Naive thymus-derived CD8-positive, alpha-beta T cell (primary cell): Measurements from ENCODE around the gene DMP1. TPM values are rescaled to one million over a fixed set of nuclear protein-coding genes. Genes with fewer than 3 reads are reported as not detected.
"Not testable (repeated sequence)": the region's sequence is repeated elsewhere in the genome, so short reads cannot be mapped to it uniquely, and the experiment has no call there.

Experiments used
- ATAC-seq, 2 donors: fragments of 150-1000 bp; cut with Tn5 transposase in 1 of 2; sonication (Bioruptor Pico), chemical (Tn5 transposase) in 1 of 2; 1 replicate in 1 of 2; 2 replicates in 1 of 2; pipeline ENCODE4 v1.10.0; 2021; ENCODE audit warnings: mild to moderate bottlenecking in 2 of 2, moderate library complexity in 2 of 2
- POLR2A ChIA-PET: fragments of 350-600 bp; sonication (Branson Sonifier 250); formaldehyde crosslinking; loops from one replicate; lab custom pipeline; 2021; ENCODE audit warnings: antibody characterized with exemption; lab: Charles Lee
- DNase-seq, 10 donors: peaks; one replicate each; pipeline versions ENCODE4 v3.0.0 to v3.0.0-alpha.2; 2020 to 2022
- H3K27ac Mint-ChIP-seq, 10 donors: one replicate each; pipeline ENCODE4 v1.8.0; 2020 to 2022; ENCODE audit warnings: mild to moderate bottlenecking in 10 of 10, mixed read lengths in 10 of 10, moderate library complexity in 4 of 10, inconsistent platforms in 1 of 10
- H3K27me3 Mint-ChIP-seq, 5 donors: one replicate each; pipeline ENCODE4 v1.8.0; 2021 to 2022; ENCODE audit warnings: mixed read lengths in 5 of 5
- H3K36me3 Mint-ChIP-seq, 3 donors: one replicate each; pipeline ENCODE4 v1.8.0; 2020 to 2022; ENCODE audit warnings: mixed read lengths in 3 of 3, mild to moderate bottlenecking in 2 of 3, inconsistent platforms in 1 of 3
- H3K4me1 Mint-ChIP-seq, 4 donors: one replicate each; pipeline ENCODE4 v1.8.0; 2021 to 2022; ENCODE audit warnings: mixed read lengths in 4 of 4
- H3K4me3 Mint-ChIP-seq, 10 donors: one replicate each; pipeline ENCODE4 v1.8.0; 2020 to 2022; ENCODE audit warnings: mild to moderate bottlenecking in 10 of 10, mixed read lengths in 10 of 10, moderate library complexity in 6 of 10, inconsistent platforms in 1 of 10
- H3K9me3 Mint-ChIP-seq, 9 donors: one replicate each; pipeline ENCODE4 v1.8.0; 2020 to 2022; ENCODE audit warnings: mixed read lengths in 9 of 9, mild to moderate bottlenecking in 3 of 9, inconsistent platforms in 1 of 9, moderate library complexity in 1 of 9
- polyA plus RNA-seq, 3 donors: library from polyadenylated mRNA; unstranded; fragments of 300-500 nt; fragmentation: Illumina TruSeq; gene quantifications; one replicate each; pipeline ENCODE4 v1.2.3, GENCODE V29; 2021
- total RNA-seq, 8 experiments: library from RNA in 2 of 8; stranded (reverse) in 2 of 8; gene quantifications; one replicate each; pipeline ENCODE4 v1.2.3 and lab custom pipeline; 2021 to 2026

The DMP1 gene
- total and polyA plus RNA-seq, 5 experiments from 2014 or later, result not detected

DNA sequence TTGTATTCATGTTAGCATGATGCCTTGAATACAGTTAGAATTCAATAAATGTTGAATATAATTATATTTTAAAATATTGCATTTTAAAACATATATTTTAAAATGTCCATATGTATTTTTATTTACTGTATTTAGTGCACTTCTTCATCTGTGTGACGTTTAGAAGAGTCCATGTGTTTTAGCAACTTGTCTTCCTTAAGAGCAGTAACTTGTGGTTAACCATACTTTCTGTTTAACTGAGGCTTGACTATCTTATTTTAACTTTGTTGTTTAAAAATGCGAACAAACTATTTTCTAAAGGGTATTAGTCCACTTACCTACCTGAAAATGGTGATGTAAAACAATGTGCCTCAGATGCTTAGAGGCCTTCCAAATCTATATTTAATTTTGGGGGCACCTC, 858 bp downstream of the DMP1 start:
- no peak overlapping the region for H3K27ac Mint-ChIP-seq
- ATAC-seq, result no peak
- H3K4me3 Mint-ChIP-seq, result no peak overlapping the region

DNA sequence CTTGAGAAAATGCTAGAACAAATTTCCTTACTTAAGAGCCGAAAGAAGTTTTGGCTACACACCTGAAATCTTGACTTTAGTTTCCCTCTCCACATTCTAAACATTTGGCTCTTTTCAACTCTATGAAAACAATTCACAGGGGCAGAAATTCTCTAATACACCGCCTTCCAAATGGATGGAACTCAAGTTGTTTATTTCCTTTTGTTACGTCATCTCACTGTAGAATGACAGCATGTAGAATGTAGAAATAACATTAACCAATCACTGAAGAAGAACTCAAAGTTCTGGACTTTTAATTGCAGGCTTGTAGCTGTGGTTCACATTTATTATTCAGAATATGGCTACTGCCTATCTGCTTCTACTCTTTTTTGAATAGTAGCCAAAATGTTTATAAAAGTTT, 1.9 kb downstream of the DMP1 start:
- POLR2A ChIA-PET, result no interaction called here
- H3K27ac Mint-ChIP-seq, result no peak overlapping the region
- no peaks in the 10 kb centered on the region for H3K4me1 Mint-ChIP-seq
- no peak overlapping the region for H3K4me3 Mint-ChIP-seq
- no peaks in the 10 kb centered on the region for H3K36me3 Mint-ChIP-seq
- DNase-seq (no peak), ATAC-seq (no peak)
- H3K27me3 Mint-ChIP-seq, result peaks cover 0 to 12% (median 0%) of the 10 kb centered on the region in 5 donors
- no peaks in the 10 kb centered on the region for H3K9me3 Mint-ChIP-seq

More for the DNA sequence above, 858 bp downstream of the DMP1 start:
- POLR2A ChIA-PET, result no interaction called here
- no peaks in the 10 kb centered on the region for H3K36me3 Mint-ChIP-seq
- H3K27me3 Mint-ChIP-seq, result peaks cover 0 to 12% (median 0%) of the 10 kb centered on the region in 5 donors
- H3K9me3 Mint-ChIP-seq, result no peaks in the 10 kb centered on the region
- DNase-seq, result no peak
- H3K4me1 Mint-ChIP-seq, result no peaks in the 10 kb centered on the region

- no peak overlapping the region for H3K4me3 Mint-ChIP-seq
- DNase-seq, result no peak
Observed at GRCh38 chr4:87654487-87655044, 4.5 kb downstream of the DMP1 start.

GRCh38 chr4:87657525-87657924, 7.4 kb downstream of the DMP1 start:
- DNase-seq (no peak), ATAC-seq (no peak)
- no peaks in the 10 kb centered on the region for H3K4me1 Mint-ChIP-seq
- no peak overlapping the region for H3K4me3 Mint-ChIP-seq
- POLR2A ChIA-PET, result no interaction called here
- H3K27ac Mint-ChIP-seq, result no peak overlapping the region
- H3K9me3 Mint-ChIP-seq, result no peaks in the 10 kb centered on the region
- H3K36me3 Mint-ChIP-seq, result peaks cover 0 to 9% (median 0%) of the 10 kb centered on the region in 3 donors
- peaks cover 5 to 20% (median 11%) of the 10 kb centered on the region in 5 donors for H3K27me3 Mint-ChIP-seq

More at GRCh38 chr4:87654487-87655044, 4.5 kb downstream of the DMP1 start:
- Mint-ChIP-seq H3K4me1 (no peaks in the 10 kb centered on the region), H3K27ac (no peak overlapping the region), H3K9me3 (no peaks in the 10 kb centered on the region), H3K27me3 (peaks cover 0 to 12% (median 0%) of the 10 kb centered on the region in 5 donors), H3K36me3 (no peaks in the 10 kb centered on the region)
- ATAC-seq, result no peak
- POLR2A ChIA-PET, result no interaction called here

DNA sequence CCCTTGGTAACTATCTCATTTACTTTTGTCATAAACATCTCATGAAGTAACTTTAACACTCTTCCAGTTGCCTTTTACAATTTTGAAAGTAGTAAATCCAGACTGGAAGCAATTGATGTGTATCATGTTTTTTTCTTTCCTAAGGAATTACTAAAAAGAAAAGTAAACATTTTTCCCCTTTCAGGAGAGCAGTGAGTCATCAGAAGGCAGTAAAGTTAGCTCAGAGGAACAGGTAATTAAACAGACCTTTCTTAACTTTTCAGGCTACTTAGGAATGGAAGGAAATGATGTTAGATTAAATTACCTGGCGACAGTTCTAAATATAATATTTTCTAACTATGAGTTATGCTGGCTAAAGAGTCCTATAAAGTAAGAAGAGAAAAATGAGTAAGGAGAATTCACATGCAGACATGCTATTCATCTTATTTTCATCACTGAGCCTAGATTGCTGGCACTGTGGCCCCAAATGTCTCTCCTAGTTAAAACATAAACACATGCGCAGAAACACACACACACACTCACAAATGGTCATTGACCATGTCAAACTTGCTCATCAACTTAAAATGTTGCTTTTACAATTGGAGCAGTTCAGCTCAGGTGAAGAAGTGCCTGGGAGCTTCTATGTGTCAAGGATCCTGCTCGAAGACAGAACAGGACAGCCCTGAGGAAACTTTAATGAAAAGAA, 9.3 kb downstream of the DMP1 start:
- Mint-ChIP-seq H3K27ac (no peak overlapping the region), H3K4me1 (no peaks in the 10 kb centered on the region), H3K9me3 (no peaks in the 10 kb centered on the region), H3K27me3 (peaks cover 7 to 26% (median 19%) of the 10 kb centered on the region in 5 donors), H3K4me3 (no peak overlapping the region), H3K36me3 (peaks cover 0 to 11% (median 0%) of the 10 kb centered on the region in 3 donors)
- POLR2A ChIA-PET, result no interaction called here
- DNase-seq, result no peak
- no peak for ATAC-seq

DNA sequence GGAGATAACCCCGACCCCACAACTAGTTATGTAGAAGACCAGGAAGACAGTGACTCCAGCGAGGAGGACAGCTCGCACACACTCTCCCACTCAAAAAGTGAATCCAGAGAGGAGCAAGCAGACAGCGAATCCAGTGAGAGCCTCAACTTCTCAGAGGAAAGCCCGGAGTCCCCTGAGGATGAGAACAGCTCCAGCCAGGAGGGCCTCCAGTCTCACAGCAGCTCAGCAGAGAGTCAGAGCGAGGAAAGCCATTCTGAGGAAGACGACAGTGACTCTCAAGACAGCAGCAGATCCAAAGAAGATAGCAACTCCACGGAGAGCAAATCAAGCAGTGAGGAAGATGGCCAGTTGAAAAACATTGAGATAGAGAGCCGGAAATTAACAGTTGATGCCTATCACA, 12.8 kb downstream of the DMP1 start:
- Mint-ChIP-seq H3K27ac (peak overlapping the region in 1 of 10 donors; percentile 60), H3K4me3 (no peak overlapping the region), H3K4me1 (no peaks in the 10 kb centered on the region), H3K9me3 (no peaks in the 10 kb centered on the region), H3K36me3 (peaks cover 0 to 11% (median 0%) of the 10 kb centered on the region in 3 donors), H3K27me3 (peaks cover 7 to 31% (median 16%) of the 10 kb centered on the region in 5 donors)
- DNase-seq (no peak), ATAC-seq (no peak)
- POLR2A ChIA-PET, result no interaction called here

DNA sequence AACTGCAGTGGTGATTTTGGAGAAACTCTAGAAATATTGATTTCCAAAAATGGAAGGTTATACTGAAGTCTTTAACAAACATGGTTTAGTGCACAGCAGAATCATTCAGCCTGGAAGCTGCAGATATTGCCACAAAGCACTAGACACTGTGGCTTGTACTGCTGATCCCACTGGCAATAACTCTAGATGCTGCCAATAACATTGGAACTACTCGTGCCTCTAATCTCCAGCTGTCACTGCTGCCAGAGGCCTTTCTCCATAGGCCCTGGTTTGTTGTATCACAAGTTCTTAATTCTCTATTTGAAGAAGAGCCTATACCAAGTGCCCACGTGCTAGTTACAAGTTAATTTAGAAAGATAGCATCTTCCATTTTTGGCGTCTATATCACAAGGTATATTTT, 19.3 kb downstream of the DMP1 start:
- Mint-ChIP-seq H3K4me3 (no peak overlapping the region), H3K9me3 (peaks cover 0 to 33% (median 19%) of the 10 kb centered on the region in 9 donors), H3K27me3 (peaks cover 6 to 24% (median 8%) of the 10 kb centered on the region in 5 donors), H3K4me1 (no peaks in the 10 kb centered on the region), H3K27ac (no peak overlapping the region), H3K36me3 (peaks cover 0 to 29% (median 2%) of the 10 kb centered on the region in 3 donors)
- POLR2A ChIA-PET, result no interaction called here
- DNase-seq (no peak), ATAC-seq (no peak)

GRCh38 chr4:87677731-87678130, 27.7 kb downstream of the DMP1 start:
- no peaks in the 10 kb centered on the region for H3K4me1 Mint-ChIP-seq
- H3K27ac Mint-ChIP-seq, result no peak overlapping the region
- POLR2A ChIA-PET, result no interaction called here
- ATAC-seq, result no peak
- H3K36me3 Mint-ChIP-seq, result peaks cover 0 to 15% (median 2%) of the 10 kb centered on the region in 3 donors
- no peak overlapping the region for H3K4me3 Mint-ChIP-seq
- peaks cover 0 to 23% (median 12%) of the 10 kb centered on the region in 9 donors for H3K9me3 Mint-ChIP-seq
- DNase-seq, result no peak
- H3K27me3 Mint-ChIP-seq, result peaks cover 0 to 3% (median 2%) of the 10 kb centered on the region in 5 donors

DNA sequence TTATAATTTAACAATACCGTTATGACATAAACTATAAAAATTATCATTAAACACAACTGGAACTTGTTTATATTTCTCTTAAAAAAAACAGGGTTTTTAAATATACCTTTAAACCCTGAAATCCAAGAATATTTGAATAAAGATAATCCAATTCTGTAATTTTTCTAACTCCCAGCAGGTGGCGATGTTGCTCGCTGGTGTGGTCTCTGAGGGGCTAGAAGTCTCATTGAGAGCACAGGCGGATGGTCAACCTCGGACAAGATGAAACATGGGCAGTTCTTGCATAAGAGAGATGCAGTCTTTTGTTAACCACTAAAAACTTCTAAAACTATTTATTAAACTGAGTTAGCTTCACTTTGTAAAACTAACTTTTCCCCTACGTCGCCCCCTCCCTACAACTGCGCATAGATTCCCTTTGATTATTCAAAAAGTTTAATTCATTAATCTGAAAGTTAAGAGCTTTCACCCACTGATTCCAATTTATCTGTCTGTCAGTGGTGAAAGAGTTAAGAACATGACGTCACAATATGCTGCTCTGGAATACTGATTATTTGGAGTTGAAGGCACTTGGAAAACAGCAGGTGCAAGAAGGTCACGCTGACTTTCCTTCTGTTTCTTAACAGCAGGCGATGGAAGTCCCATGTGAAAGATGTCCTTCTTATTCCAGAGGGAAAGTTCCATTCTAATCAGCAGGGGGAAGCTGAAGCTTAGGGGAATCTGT, 29.5 kb downstream of the DMP1 start:
- Mint-ChIP-seq H3K4me1 (no peaks in the 10 kb centered on the region), H3K27ac (no peak overlapping the region), H3K9me3 (peaks cover 0 to 7% (median 0%) of the 10 kb centered on the region in 9 donors), H3K27me3 (peaks cover 0 to 2% (median 0%) of the 10 kb centered on the region in 5 donors), H3K4me3 (no peak overlapping the region), H3K36me3 (peaks cover 0 to 4% (median 0%) of the 10 kb centered on the region in 3 donors)
- peak in 8 of 10 donors; percentile 4 to 31 (median 22) for DNase-seq
- ATAC-seq, result no peak
- POLR2A ChIA-PET, result no interaction called here

DNA sequence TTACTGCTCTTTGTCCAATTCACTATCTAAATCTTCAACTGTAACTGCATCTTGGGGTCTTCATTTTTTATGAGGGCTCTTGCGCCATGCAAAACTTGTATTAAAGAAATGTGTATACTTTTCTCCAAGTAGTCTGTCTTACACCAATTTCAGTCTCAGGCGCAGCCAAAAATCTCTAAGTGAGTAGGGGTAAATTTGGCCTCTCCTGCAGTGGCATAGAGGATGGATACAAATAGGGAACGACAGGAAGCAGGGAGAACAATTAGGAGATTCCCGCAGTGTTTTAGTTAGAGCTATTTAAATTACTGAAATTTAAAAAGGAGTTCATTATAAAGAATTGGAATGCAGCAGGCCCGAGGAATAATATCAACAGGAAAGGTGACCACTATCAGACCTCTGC, 30.2 kb downstream of the DMP1 start:
- DNase-seq (no peak), ATAC-seq (no peak)
- H3K36me3 Mint-ChIP-seq, result no peaks in the 10 kb centered on the region
- H3K4me1 Mint-ChIP-seq, result no peaks in the 10 kb centered on the region
- no peak overlapping the region for H3K4me3 Mint-ChIP-seq
- POLR2A ChIA-PET, result no interaction called here
- no peak overlapping the region for H3K27ac Mint-ChIP-seq
- H3K27me3 Mint-ChIP-seq, result no peaks in the 10 kb centered on the region
- peaks cover 0 to under 1% (median 0%) of the 10 kb centered on the region in 9 donors for H3K9me3 Mint-ChIP-seq

GRCh38 chr4:87688316-87688715, 38.2 kb downstream of the DMP1 start:
- Mint-ChIP-seq H3K27me3 (peaks cover 0 to 9% (median 5%) of the 10 kb centered on the region in 5 donors), H3K4me3 (no peak overlapping the region), H3K36me3 (peaks cover 0 to 18% (median 3%) of the 10 kb centered on the region in 3 donors), H3K9me3 (peaks cover 6 to 30% (median 20%) of the 10 kb centered on the region in 9 donors), H3K4me1 (no peaks in the 10 kb centered on the region), H3K27ac (no peak overlapping the region)
- POLR2A ChIA-PET, result no interaction called here
- no peak for DNase-seq
- no peak for ATAC-seq

- peaks cover 10 to 27% (median 11%) of the 10 kb centered on the region in 5 donors for H3K27me3 Mint-ChIP-seq
- H3K4me3 Mint-ChIP-seq, POLR2A ChIA-PET, DNase-seq, H3K4me1 Mint-ChIP-seq, ATAC-seq, H3K27ac Mint-ChIP-seq: not testable (repeated sequence)
- peaks cover 8 to 43% (median 26%) of the 10 kb centered on the region in 9 donors for H3K9me3 Mint-ChIP-seq
- peaks cover 0 to 20% (median 3%) of the 10 kb centered on the region in 3 donors for H3K36me3 Mint-ChIP-seq
Observed at GRCh38 chr4:87690947-87691346, 40.9 kb downstream of the DMP1 start.

- H3K4me3 Mint-ChIP-seq, ATAC-seq, DNase-seq, H3K4me1 Mint-ChIP-seq, POLR2A ChIA-PET, H3K27ac Mint-ChIP-seq: not testable (repeated sequence)
- peaks cover 8 to 45% (median 26%) of the 10 kb centered on the region in 9 donors for H3K9me3 Mint-ChIP-seq
- H3K36me3 Mint-ChIP-seq, result peaks cover 0 to 20% (median 2%) of the 10 kb centered on the region in 3 donors
- H3K27me3 Mint-ChIP-seq, result peaks cover 8 to 27% (median 10%) of the 10 kb centered on the region in 5 donors
Observed at GRCh38 chr4:87692060-87692459, 42.0 kb downstream of the DMP1 start.
